ENCODE data around the gene ATP10B.

- no peak for TF ChIP-seq CTCF (conservative IDR thresholded peaks at IDR 0.05; ENCODE audit: low read length)
- TF ChIP-seq EZH2phosphoT487 (IDR thresholded peaks at IDR 0.05; ENCODE audit: borderline replicate concordance, low read depth, low read length) = no peak
These were observed 196.3 kb downstream of the ATP10B start for GRCh38 chr5:160655717-160656116.
